ENCODE results near the gene NEK8. TPM values are rescaled to one million over a fixed set of nuclear protein-coding genes. Genes with fewer than 3 reads are reported as not detected.
"Not testable (repeated sequence)": the region's sequence is repeated elsewhere in the genome, so short reads cannot be mapped to it uniquely, and the experiment has no call there.

Gene NEK8
- total RNA-seq, 1 donor from 2014 or later, result 3.2 TPM

DNA sequence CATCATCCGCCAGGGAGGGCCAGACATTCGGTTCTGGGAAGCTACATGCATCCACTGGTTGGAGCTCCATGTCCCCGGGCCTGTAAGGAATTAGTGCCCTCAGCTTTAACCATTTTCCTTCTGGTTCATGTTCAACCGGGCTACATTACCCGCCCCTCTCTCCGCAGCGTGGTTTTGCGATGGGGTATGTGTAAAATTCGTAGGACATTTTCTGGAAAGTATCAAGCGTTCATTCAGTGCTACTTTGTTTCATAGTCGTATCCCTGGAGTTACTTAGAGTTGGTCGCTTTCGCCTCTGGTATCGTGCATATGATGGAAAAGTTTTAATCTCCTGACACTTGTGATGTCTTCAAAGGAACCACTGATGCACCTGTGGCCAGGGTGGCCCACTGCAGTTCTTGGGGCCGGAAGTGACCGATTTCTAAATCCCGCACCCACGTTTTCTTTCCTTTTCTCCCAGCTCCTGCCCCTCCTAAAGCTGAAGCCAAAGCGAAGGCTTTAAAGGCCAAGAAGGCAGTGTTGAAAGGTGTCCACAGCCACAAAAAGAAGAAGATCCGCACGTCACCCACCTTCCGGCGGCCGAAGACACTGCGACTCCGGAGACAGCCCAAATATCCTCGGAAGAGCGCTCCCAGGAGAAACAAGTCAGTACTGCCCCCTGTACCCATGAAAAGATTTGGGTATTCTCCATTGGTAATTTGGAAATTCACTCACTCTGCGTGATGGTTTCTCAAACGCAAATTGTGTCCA, 8.2 kb upstream of the NEK8 start:
- intact Hi-C loops (cut with DNase I), result loop anchor here (10.0 kb wide), 1 partner anchor 394 kb away; no protein-coding TSS in a partner anchor

DNA sequence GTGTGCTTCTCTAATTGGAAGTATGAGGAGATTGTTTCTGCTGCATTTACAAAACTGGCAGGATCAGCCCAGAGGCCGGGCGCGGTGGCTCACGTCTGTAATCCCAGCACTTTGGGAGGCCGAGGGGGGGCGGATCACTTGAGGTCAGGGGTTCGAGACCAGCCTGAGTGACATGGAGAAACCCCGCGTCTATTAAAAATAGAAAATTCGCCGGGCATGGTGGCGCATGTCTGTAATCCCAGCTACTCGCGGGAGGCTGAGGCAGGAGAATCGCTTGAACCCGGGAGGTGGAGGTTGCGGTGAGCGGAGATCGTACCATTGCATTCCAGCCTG, 7.6 kb upstream of the NEK8 start:
- peak overlapping the region in 1 of 2 donors; percentile 98 for H3K27ac ChIP-seq

More for the DNA sequence above, 8.2 kb upstream of the NEK8 start:
- no peak for DNase-seq (ENCODE audit: low spot score in 2 of 2)
- peak overlapping the region; percentile 82 to 85 for H3K4me3 ChIP-seq
- H3K36me3 ChIP-seq, result peaks cover 26 to 41% of the 10 kb centered on the region in 2 donors
- TF ChIP-seq, protein P1, sequence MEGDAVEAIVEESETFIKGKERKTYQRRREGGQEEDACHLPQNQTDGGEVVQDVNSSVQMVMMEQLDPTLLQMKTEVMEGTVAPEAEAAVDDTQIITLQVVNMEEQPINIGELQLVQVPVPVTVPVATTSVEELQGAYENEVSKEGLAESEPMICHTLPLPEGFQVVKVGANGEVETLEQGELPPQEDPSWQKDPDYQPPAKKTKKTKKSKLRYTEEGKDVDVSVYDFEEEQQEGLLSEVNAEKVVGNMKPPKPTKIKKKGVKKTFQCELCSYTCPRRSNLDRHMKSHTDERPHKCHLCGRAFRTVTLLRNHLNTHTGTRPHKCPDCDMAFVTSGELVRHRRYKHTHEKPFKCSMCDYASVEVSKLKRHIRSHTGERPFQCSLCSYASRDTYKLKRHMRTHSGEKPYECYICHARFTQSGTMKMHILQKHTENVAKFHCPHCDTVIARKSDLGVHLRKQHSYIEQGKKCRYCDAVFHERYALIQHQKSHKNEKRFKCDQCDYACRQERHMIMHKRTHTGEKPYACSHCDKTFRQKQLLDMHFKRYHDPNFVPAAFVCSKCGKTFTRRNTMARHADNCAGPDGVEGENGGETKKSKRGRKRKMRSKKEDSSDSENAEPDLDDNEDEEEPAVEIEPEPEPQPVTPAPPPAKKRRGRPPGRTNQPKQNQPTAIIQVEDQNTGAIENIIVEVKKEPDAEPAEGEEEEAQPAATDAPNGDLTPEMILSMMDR (IDR thresholded peaks at IDR 0.05), result no peak
- H3K9me3 ChIP-seq, result no peaks in the 10 kb centered on the region
- H3K27me3 ChIP-seq, result no peaks in the 10 kb centered on the region
- peak overlapping the region; percentile 98 for H3K27ac ChIP-seq
- peaks cover 15 to 44% of the 10 kb centered on the region in 2 donors for H3K4me1 ChIP-seq

DNA sequence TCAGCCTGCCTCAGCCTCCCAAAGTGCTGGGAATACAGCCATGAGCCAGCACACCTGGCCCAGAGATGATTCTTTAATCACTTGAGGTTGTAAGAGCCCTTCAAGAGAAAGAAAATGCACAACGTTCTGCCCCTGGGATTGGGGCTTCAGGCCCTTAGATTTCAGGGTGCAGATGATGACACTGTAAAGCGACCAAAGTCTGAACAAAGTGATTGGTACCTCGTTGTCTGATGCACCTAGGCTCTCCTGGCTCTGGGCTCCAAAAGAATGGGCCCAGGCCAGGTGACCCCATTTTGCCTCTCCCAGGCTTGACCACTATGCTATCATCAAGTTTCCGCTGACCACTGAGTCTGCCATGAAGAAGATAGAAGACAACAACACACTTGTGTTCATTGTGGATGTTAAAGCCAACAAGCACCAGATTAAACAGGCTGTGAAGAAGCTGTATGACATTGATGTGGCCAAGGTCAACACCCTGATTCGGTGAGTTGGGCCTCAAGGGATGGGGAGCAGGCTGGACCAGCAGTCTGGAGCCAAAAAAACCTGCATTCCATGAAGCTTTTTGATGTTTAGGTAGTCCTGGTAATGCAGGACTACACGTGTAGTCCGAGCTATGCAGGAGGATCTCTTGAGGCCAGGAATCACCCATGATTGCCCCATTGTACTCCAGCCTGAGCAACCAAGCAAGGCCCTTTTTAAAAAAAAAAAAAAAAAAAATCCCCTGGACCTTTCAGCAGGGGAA, 6.0 kb upstream of the NEK8 start:
- Histone ChIP-seq H3K4me1 (peaks cover 21 to 41% of the 10 kb centered on the region in 2 donors), H3K4me3 (no peak overlapping the region), H3K9me3 (no peaks in the 10 kb centered on the region), H3K36me3 (peaks cover 24 to 36% of the 10 kb centered on the region in 2 donors), H3K27me3 (no peaks in the 10 kb centered on the region), H3K27ac (no peak overlapping the region)
- intact Hi-C loops (cut with DNase I), result loop anchor here (10.0 kb wide), 1 partner anchor 392 kb away; no protein-coding TSS in a partner anchor
- DNase-seq (ENCODE audit: low spot score in 2 of 2), result no peak
- TF ChIP-seq, protein P1 (IDR thresholded peaks at IDR 0.05), result no peak

More for the DNA sequence above, 7.6 kb upstream of the NEK8 start:
- H3K9me3 ChIP-seq; H3K27me3 ChIP-seq; DNase-seq (ENCODE audit: low spot score in 2 of 2): not testable (repeated sequence)
- peak overlapping the region; percentile 82 to 85 for H3K4me3 ChIP-seq
- peaks cover 24 to 36% of the 10 kb centered on the region in 2 donors for H3K36me3 ChIP-seq
- intact Hi-C loops (cut with DNase I), result loop anchor here (10.0 kb wide), 1 partner anchor 394 kb away; no protein-coding TSS in a partner anchor
- peaks cover 19 to 44% of the 10 kb centered on the region in 2 donors for H3K4me1 ChIP-seq

DNA sequence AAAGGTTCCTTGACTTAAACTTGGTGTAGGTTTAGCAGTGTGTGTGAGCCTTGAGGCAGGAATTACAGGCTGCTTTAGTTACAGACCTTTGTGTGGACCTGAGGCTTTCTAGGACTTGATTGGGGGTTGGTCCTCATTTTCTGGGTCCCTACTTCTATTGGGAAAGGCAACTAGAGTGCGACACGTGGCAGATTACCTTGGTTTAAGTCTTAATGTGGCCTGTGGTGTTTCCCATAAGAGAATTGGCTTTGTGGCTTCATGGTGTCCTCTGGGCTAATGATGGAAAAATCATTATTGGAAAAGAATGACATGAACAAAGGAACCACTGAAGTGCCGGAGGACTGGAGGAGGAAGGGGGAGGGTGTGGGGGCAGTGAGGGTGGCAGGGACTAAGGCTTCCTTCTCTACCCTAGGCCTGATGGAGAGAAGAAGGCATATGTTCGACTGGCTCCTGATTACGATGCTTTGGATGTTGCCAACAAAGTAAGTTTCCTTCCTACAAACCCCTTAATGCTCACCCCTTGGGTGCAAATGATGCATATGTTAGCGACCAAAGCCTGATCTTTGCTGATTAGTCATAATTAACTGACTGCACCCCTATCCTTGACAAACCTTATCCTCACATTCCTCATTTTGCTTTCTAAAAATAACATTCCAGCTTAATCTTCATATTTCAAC, 5.3 kb upstream of the NEK8 start:
- Histone ChIP-seq H3K36me3 (peaks cover 24 to 36% of the 10 kb centered on the region in 2 donors), H3K4me3 (no peak overlapping the region), H3K9me3 (no peaks in the 10 kb centered on the region), H3K27ac (no peak overlapping the region), H3K4me1 (peaks cover 25 to 42% of the 10 kb centered on the region in 2 donors), H3K27me3 (no peaks in the 10 kb centered on the region)
- DNase-seq (ENCODE audit: low spot score in 2 of 2), result no peak
- TF ChIP-seq, protein P1 (IDR thresholded peaks at IDR 0.05), result no peak
- intact Hi-C loops (cut with DNase I), result loop anchor here (10.0 kb wide), 1 partner anchor 392 kb away; no protein-coding TSS in a partner anchor

DNA sequence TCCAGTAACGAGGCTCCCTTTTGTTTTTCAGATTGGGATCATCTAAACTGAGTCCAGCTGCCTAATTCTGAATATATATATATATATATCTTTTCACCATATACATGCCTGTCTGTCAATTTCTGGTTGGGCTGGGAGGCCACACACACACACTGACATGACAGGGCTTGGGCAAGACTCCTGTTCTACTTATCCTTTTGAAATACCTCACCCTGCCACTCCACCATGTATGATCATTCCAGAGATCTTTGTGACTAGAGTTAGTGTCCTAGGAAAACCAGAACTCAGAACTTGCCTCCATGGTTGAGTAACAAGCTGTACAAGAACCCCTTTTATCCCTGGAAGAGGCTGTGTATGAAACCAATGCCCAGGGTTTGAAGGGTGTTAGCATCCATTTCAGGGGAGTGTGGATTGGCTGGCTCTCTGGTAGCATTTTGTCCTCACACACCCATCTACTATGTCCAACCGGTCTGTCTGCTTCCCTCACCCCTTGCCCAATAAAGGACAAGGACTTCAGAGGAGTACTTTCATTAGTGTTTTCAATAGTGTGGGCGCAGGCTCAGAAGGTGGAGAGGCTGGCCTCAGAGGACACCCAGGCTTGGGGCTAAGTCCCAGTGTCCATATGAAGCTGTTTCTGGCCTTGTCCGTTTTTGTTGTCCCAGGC, 4.6 kb upstream of the NEK8 start:
- not testable (repeated sequence) for H3K27me3 ChIP-seq; H3K27ac ChIP-seq; DNase-seq (ENCODE audit: low spot score in 2 of 2); H3K4me3 ChIP-seq; H3K9me3 ChIP-seq
- Histone ChIP-seq H3K36me3 (peaks cover 24 to 36% of the 10 kb centered on the region in 2 donors), H3K4me1 (peaks cover 19 to 36% of the 10 kb centered on the region in 2 donors)
- intact Hi-C loops (cut with DNase I), result loop anchor here (10.0 kb wide), 1 partner anchor 391 kb away; no protein-coding TSS in a partner anchor

Measured in ascending aorta (tissue), 2 donors.